Upper lobe of right lung (tissue), 1 donor: ENCODE measurements around the gene SCARB1. TPM values are rescaled to one million over a fixed set of nuclear protein-coding genes. Genes with fewer than 3 reads are reported as not detected.

Experiments used
- ATAC-seq: fragments of 200-7000 bp; cut with Tn5 transposase; one replicate; pipeline ENCODE4 v1.9.1; 2020; ENCODE audit warnings: mild to moderate bottlenecking, moderate library complexity
- DNase-seq: peaks from one replicate; pipeline ENCODE4 v3.0.0-alpha.2; 2020
- H3K27ac ChIP-seq: fragments of 200-600 bp; one replicate; pipeline ENCODE4 v1.8.0; 2022
- H3K27me3 ChIP-seq: fragments of 200-600 bp; one replicate; pipeline ENCODE4 v1.8.0; 2022; ENCODE audit warnings: mild to moderate bottlenecking
- H3K36me3 ChIP-seq: fragments of 200-600 bp; one replicate; pipeline ENCODE4 v1.8.0; 2022
- H3K4me1 ChIP-seq: fragments of 200-600 bp; one replicate; pipeline ENCODE4 v1.8.0; 2022
- H3K4me3 ChIP-seq: fragments of 200-600 bp; one replicate; pipeline ENCODE4 v1.8.0; 2022; ENCODE audit warnings: mild to moderate bottlenecking
- H3K9me3 ChIP-seq: fragments of 200-600 bp; one replicate; pipeline ENCODE4 v1.8.0; 2022
- intact Hi-C: fragments of 100-400 bp; cut with DNase I; formaldehyde crosslinking; loops from one replicate; pipeline ENCODE4 v1.11.0; 2022
- total RNA-seq: library from RNA; stranded (reverse); fragmentation: NEBNext Ultra II Directional; extraction: Animal tissue kit (Norgen Biotek cat#: 25700); gene quantifications from one replicate; pipeline ENCODE4 v1.2.1, GENCODE V29; 2021
- TF ChIP-seq, protein P1 (sequence below): fragments of 200-600 bp; IDR thresholded peaks from one replicate; pipeline ENCODE4 v1.8.0; 2022; ENCODE audit warnings: antibody characterized with exemption
- donor health status: DM: no; HTN: yes; CAD: no; lungs with severe emphysema.

SCARB1 gene
- total RNA-seq, 1 donor from 2014 or later: 35.3 TPM

DNA sequence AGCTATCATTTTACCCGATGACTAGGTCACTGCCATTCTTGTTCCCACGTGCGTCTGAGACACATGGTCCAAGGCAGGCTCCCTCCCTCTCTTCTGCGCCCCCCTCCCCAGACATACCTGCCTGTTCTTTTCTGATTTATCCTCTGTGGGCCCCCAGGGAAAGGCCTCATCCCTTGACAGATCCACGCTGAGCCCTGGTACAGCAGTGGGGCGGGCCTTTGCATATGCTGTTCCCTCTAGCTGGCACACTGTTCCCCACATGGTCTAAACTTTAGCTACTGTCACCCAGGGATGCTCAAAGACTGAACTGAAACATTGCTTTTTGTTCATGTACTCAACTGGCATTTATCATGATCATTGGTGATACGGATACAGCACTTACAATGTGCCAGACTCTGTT lies 122.5 kb downstream of the SCARB1 start:
- DNase-seq: no peak
- intact Hi-C loops: no loop called here
- no peak overlapping the region for H3K4me3 ChIP-seq
- H3K9me3 ChIP-seq: no peaks in the 10 kb centered on the region
- TF ChIP-seq, protein P1, sequence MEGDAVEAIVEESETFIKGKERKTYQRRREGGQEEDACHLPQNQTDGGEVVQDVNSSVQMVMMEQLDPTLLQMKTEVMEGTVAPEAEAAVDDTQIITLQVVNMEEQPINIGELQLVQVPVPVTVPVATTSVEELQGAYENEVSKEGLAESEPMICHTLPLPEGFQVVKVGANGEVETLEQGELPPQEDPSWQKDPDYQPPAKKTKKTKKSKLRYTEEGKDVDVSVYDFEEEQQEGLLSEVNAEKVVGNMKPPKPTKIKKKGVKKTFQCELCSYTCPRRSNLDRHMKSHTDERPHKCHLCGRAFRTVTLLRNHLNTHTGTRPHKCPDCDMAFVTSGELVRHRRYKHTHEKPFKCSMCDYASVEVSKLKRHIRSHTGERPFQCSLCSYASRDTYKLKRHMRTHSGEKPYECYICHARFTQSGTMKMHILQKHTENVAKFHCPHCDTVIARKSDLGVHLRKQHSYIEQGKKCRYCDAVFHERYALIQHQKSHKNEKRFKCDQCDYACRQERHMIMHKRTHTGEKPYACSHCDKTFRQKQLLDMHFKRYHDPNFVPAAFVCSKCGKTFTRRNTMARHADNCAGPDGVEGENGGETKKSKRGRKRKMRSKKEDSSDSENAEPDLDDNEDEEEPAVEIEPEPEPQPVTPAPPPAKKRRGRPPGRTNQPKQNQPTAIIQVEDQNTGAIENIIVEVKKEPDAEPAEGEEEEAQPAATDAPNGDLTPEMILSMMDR: no peak
- ATAC-seq: no peak
- peaks cover 15% of the 10 kb centered on the region for H3K4me1 ChIP-seq
- peak overlapping the region; percentile 8 for H3K27ac ChIP-seq
- no peaks in the 10 kb centered on the region for H3K36me3 ChIP-seq
- no peaks in the 10 kb centered on the region for H3K27me3 ChIP-seq

DNA sequence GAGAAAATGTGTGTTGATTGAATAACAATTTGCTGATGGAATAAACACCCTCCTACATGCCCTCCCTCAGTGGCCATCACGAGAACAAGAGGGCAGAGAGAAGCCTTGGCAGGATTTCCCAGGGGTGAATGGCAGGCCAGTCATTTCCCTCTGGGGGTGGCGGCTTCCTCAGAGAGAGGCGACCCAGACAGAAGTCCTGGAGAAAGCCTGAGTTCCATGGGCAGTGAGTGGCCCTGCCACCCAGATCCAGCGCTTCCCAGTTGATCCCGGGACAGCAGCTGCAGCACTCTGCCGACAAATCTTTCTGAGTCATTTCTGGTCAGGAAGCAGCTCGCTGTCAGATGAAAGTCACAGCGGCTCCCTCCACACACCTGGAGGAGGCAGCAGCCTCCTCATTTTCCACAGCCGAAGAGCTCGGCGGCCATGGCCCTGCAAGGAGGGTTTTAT lies 123.0 kb downstream of the SCARB1 start:
- H3K27ac ChIP-seq: peak overlapping the region; percentile 8
- TF ChIP-seq, protein P1: no peak
- ATAC-seq: peak; percentile 28

DNA sequence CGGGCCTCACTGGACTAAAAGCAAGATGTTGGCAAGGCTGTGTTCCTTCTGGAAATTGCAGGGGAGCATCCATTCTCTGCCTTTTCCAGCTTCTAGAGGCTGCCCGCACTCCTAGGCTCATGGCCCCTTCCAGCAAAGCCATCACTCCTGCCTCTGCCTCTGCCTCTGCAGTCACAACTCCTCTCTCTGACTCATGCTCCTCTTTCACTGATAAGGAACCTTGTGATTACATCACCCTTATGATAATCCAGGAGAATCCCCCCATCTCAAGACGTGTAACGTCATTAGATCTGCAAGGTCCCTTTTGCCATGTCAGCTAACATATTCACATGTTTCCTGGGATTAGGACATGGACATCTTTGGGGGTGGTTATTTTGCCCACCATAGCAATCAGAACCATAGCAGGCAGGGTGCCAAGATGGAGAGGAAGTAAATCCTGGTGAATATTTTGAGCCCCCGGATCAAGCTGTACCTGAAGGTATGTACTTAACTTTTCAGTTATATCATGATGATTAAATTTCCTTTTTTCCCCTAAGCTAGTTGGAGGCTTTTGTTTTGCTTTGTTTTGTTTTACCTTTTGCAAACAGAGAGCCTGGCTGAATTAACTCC lies 123.6 kb downstream of the SCARB1 start:
- H3K27me3 ChIP-seq: no peaks in the 10 kb centered on the region
- no peaks in the 10 kb centered on the region for H3K36me3 ChIP-seq
- no peak overlapping the region for H3K27ac ChIP-seq
- H3K4me1 ChIP-seq: peaks cover 13% of the 10 kb centered on the region
- ATAC-seq: no peak
- no peak overlapping the region for H3K4me3 ChIP-seq
- no peak for DNase-seq
- H3K9me3 ChIP-seq: no peaks in the 10 kb centered on the region
- TF ChIP-seq, protein P1: no peak
- intact Hi-C loops: no loop called here

More for the DNA sequence above, 123.0 kb downstream of the SCARB1 start:
- Histone ChIP-seq H3K4me1 (peaks cover 13% of the 10 kb centered on the region), H3K27me3 (no peaks in the 10 kb centered on the region), H3K9me3 (no peaks in the 10 kb centered on the region), H3K36me3 (no peaks in the 10 kb centered on the region), H3K4me3 (no peak overlapping the region)
- DNase-seq: no peak
- intact Hi-C loops: no loop called here

DNA sequence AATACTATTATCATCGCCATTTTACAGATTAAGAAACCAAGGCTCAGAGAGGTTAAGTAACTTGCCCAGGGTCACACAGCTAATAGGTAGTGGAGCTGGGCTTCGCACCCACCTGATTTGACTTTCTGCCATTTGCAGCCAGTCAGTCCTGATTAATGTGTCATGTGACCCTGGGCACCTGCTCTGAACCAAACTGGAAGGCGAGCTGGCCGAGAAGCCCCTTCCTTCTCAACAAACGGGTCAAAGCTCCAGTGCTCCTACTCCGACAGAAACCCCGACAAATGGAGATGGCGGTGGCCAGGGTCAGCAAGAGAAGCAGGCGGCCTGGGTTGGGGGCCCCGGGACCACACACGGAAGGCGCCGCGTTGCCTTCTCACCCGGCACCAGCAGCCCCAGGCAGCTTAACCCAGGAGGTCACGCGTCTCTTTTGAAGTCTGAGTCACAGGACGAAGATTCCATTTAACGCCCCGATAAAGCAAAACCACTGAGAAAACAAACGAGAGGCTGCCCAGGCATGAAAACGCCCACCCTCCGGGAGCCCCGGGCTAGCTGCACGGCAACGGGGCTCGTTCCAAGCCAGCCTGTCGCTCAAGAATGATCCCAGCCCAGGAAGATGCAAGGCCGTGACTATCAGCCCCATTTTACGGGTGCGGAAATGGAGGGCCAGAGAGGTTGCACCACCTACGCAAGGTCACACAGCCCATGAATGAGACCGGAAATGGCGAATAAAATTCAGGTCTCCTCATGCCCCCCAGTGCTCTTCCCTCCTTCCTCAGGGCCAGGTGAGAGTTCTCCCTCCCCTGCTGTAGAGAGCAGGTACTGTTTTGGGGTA lies 124.8 kb downstream of the SCARB1 start:
- no peak for ATAC-seq
- no peak overlapping the region for H3K27ac ChIP-seq
- intact Hi-C loops: no loop called here

DNA sequence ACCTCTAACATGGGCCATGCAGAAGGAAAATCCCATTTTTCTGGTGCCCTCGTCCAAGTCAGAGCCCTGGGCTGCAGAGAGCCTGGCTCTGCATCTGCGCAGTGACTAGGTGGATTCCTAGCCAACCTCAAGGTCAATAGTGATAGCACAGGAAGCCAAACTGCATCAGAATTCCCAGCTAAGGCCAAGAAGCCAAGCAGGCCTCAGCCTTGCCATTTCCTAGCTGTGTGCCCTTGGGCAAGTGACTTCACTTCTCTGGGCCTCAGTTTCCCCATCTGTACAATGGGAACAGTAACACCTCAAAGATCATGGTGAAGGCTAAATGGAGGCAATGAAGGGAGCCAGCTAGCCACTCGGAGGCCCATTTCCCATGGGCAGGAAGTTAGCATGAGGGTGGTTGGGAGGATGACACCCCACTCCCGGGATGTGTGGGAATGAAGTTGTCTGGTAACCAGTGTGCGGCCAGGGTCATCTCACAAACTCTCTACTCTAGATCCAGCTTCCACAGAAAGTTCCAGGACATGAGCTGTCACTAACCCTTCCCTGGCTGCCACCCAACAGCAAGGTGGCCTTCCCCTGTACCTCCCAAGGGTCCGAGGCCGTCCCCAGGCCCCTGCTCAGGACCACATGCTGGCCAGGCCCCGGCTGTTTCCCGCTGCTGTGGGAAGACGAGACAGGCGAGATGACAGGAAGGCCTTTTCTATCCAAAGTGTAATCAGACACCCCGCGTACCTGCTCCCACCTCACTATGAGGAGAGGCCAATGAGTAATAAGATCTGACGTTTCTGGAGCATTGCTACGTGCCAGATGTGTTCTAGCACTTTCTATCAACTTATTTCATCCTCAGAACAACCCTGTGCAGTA lies 125.7 kb downstream of the SCARB1 start:
- Histone ChIP-seq H3K4me3 (no peak overlapping the region), H3K4me1 (peaks cover 14% of the 10 kb centered on the region), H3K36me3 (no peaks in the 10 kb centered on the region), H3K9me3 (no peaks in the 10 kb centered on the region), H3K27me3 (no peaks in the 10 kb centered on the region), H3K27ac (no peak overlapping the region)
- TF ChIP-seq, protein P1: no peak
- intact Hi-C loops: no loop called here
- DNase-seq (no peak), ATAC-seq (no peak)

More for the DNA sequence above, 124.8 kb downstream of the SCARB1 start:
- TF ChIP-seq, protein P1: no peak
- H3K4me3 ChIP-seq: no peak overlapping the region
- no peak for DNase-seq
- H3K4me1 ChIP-seq: peaks cover 13% of the 10 kb centered on the region
- no peaks in the 10 kb centered on the region for H3K36me3 ChIP-seq
- no peaks in the 10 kb centered on the region for H3K27me3 ChIP-seq
- no peaks in the 10 kb centered on the region for H3K9me3 ChIP-seq
